Measurements from ENCODE around the gene GON7. TPM values are rescaled to one million over a fixed set of nuclear protein-coding genes. Genes with fewer than 3 reads are reported as not detected.
"Not testable (repeated sequence)": the region's sequence is repeated elsewhere in the genome, so short reads cannot be mapped to it uniquely, and the experiment has no call there.

Gene GON7
- total RNA-seq, 8 experiments from 2014 or later, result 10.3 to 23.7 (median 15.6) TPM

DNA sequence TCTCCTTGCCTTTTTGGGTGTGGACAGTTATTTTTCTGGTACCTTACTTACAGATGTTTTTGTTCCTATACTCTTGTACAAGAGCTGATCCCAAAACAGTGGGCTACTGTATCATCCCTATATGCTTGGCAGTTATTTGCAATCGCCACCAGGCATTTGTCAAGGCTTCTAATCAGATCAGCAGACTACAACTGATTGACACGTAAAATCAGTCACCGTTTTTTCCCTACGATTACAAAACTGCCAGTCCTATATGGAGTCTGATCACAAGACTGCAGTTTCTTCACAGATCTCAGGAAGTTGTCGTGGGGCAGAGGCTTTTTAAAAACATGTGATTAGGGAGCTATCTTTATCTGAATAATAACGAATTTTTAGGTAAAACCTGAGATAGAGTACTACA, 20.4 kb downstream of the GON7 start:
- H3K4me3 ChIP-seq, result peak overlapping the region in 1 of 5 donors; percentile 87
- in situ Hi-C loops (cut with MboI; ENCODE audit: low pct_unique_long_range_greater_than_20kb in 2 of 9, low sequenced_read_pairs in 9 of 9, unreplicated experiment in 9 of 9), result no loop called here

DNA sequence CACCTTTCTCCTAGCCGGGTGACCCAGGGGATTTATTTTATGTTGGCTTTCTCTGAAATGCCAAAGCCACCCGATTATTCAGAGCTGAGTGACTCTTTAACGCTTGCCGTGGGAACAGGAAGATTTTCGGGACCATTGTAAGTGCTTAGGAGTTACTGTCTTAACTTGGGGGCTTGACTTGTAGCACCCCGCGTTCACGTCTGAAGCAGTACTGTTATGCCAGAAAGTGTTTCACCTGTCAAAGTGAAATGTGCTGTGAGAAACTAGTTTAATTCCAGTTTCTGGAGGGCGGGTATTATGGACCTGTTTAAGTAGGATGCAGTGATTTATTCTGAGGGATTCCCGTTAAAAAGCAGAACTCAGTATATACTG, 21.5 kb downstream of the GON7 start:
- ATAC-seq (replicated peaks in 6 of 8), result no peak
- peak overlapping the region; percentile 56 to 97 (median 87) for H3K4me3 ChIP-seq
- in situ Hi-C loops (cut with MboI; ENCODE audit: low pct_unique_long_range_greater_than_20kb in 2 of 9, low sequenced_read_pairs in 9 of 9, unreplicated experiment in 9 of 9), result no loop called here
- peaks cover 13 to 16% of the 10 kb centered on the region in 2 donors for H3K4me1 ChIP-seq (replicated peaks in 1 of 2)
- peak overlapping the region; percentile 90 to 92 for H3K27ac ChIP-seq
- 0 to 11% (median 0%) methylated on average over 1 to 10 of the region's 10 CpGs for WGBS, 10 experiments

More for the DNA sequence above, 20.4 kb downstream of the GON7 start:
- no peak for ATAC-seq (replicated peaks in 6 of 8)
- Histone ChIP-seq H3K27ac (no peak overlapping the region), H3K4me1 (replicated peaks in 1 of 2) (peaks cover 13 to 16% of the 10 kb centered on the region in 2 donors)
- 64 to 90% (median 80%) methylated on average over 3 to 6 of the region's 6 CpGs; no CpG with 5 or more reads in 2 of the 10 experiments for WGBS, 10 experiments

DNA sequence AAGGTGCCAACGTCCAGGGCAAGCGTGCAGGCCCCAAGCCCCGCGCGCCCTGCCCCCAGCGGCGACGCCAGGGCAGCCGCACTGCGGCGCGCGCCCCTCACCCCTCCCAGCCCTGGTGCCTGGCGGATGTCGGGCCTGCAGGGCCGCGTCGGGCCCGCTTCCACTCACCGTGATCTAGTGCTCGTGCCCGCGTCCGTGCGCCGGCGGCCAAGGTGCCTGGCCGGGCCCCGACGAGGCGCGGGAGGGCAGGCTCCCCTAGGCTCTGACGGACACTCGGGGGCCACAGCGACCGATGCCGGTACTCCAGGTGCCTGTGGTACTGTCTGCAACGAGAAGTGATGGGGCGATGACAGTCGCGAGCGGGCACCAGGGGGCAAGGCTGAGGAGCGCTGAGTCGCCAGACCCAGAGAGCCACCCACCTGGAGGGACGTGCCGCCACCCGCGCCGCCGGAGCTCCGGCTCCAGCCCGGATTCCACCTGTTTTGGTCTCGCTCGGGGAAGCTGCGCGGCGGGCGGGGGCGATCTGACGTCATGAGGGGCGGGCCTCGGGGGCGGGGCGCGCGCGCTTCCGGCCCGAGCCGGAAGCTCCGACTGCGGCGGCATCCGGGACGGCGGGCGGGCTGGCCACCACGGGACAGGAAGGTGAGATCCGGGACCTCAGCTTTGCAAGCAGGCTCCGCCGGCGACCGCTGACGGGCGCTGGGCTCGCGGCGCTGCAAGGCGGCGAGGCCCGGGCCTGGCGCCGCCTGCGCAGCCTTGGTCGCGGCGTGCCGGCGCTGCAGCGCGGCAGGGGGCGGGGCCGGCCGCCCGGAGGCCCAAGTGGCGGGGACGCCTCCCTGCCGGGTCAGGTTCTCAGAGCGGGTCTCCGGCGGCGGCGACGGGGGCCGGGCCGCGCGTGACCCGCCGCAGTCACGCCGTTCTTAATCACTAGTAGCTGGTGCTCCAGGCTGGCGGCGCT, 22.2 kb downstream of the GON7 start, which contains the start of the genes LYSET and MOAP1:
LYSET (plus strand) TSS at position 927 of the 958 bp plus-strand sequence. CDS start 89 bp downstream, outside the sequence.
MOAP1 (minus strand) TSS at position 507 of the 958 bp plus-strand sequence. CDS start 655 bp downstream, outside the sequence.
- peak within 1 kb of the TSS; percentile 90 to 92 for H3K27ac ChIP-seq
- peak within 1 kb of the TSS; percentile 56 to 97 (median 87) for H3K4me3 ChIP-seq
- 0% methylated on average over 2 to 8 of the region's 124 CpGs; no CpG with 5 or more reads in 7 of the 10 experiments for WGBS, 10 experiments
- in situ Hi-C loops (cut with MboI; ENCODE audit: low pct_unique_long_range_greater_than_20kb in 2 of 9, low sequenced_read_pairs in 9 of 9, unreplicated experiment in 9 of 9), result no loop called here
- H3K4me1 ChIP-seq (replicated peaks in 1 of 2), result peaks cover 13 to 16% of the 10 kb centered on the region in 2 donors
- peak; percentile 86 to 91 (median 88) for ATAC-seq (replicated peaks in 6 of 8)

DNA sequence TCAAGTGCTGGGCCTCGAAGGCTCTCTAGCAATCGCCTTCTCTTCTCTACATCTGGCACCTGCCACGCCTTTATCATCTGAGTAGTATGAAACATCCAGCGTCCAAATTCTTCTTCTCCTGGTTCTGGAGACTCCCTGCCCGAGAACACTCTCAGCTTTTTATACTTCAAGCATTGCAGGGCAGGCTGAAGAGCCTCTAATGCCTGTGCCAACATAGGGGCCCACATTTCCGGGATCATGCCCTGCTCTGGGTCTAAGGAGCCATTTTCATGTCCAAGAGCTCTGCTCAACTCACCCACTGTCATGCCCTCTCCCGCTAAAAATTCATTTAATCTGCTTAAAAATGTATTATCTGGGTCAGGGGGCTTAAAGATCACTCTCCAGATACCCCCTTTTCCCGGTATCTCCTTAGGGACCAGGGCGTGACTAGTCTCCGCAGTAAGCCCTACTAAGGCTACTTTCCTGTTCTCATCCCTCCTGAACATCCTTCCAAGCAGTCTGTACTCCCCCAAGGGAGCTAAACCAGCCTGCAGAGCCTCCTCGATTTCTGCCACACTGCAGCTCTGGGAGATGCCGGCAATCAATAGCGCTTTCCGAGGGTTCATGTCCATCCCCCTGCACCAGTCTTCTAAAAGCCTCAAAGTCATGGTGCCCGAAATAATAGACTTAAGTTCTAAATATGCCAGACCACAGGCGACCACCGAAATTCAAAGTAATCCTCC, 23.1 kb downstream of the GON7 start:
- ATAC-seq (replicated peaks in 6 of 8), result no peak
- Histone ChIP-seq H3K4me3 (peak overlapping the region; percentile 56 to 97 (median 87)), H3K4me1 (replicated peaks in 1 of 2) (peaks cover 13 to 16% of the 10 kb centered on the region in 2 donors), H3K27ac (no peak overlapping the region)
- WGBS, 10 experiments, result 6 to 85% (median 47%) methylated on average over 2 to 12 of the region's 17 CpGs; no CpG with 5 or more reads in 1 of the 10 experiments
- in situ Hi-C loops (cut with MboI; ENCODE audit: low pct_unique_long_range_greater_than_20kb in 2 of 9, low sequenced_read_pairs in 9 of 9, unreplicated experiment in 9 of 9), result no loop called here

DNA sequence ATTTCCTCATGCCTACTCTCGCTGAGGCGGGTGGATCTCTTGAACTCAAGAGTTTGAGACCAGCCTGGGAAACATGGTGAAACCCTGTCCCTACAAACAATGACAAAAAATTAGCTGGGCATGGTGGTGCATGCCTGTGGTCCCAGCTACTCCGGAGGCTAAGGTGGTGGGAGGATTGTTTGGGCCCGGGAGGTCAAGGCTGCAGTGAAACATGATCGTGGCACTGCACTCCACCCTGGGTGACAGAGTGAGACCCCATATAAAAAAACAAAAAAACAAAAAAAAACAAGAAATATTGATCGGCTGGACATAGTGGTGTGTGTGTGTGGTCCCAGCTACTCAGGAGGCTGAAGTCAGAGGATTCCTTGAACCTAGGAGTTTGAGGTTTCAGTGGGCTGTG, 31.4 kb downstream of the GON7 start:
- WGBS, 10 experiments, result 70 to 100% (median 83%) methylated on average over 1 to 6 of the region's 6 CpGs; no CpG with 5 or more reads in 1 of the 10 experiments
- no peak overlapping the region for H3K27ac ChIP-seq
- no peak overlapping the region for H3K4me3 ChIP-seq
- no peak for ATAC-seq (replicated peaks in 6 of 8)
- peaks cover 6 to 7% of the 10 kb centered on the region in 2 donors for H3K4me1 ChIP-seq (replicated peaks in 1 of 2)
- in situ Hi-C loops (cut with MboI; ENCODE audit: low pct_unique_long_range_greater_than_20kb in 2 of 9, low sequenced_read_pairs in 9 of 9, unreplicated experiment in 9 of 9), result no loop called here

DNA sequence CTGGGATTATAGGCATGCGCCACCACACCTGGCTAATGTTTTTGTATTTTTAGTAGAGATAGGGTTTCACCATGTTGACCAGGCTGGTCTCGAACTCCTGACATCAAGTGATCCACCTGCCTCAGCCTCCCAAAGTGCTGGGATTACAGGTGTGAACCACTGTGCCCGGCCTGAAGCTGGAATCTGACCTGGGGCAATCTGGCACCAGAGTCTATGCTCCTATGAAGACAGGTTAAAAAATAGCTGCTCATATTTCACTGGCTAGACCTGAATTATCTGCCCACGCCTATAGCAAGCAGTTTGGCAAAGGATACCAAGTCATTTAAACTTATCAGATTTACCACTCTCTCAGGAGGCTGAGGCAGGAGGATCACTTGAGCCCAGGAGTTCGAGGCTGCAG, 32.1 kb downstream of the GON7 start:
- ATAC-seq (replicated peaks in 6 of 8); H3K27ac ChIP-seq; H3K4me3 ChIP-seq; in situ Hi-C loops (cut with MboI; ENCODE audit: low pct_unique_long_range_greater_than_20kb in 2 of 9, low sequenced_read_pairs in 9 of 9, unreplicated experiment in 9 of 9); H3K4me1 ChIP-seq (replicated peaks in 1 of 2): not testable (repeated sequence)
- 25 to 88% (median 60%) methylated on average over 1 to 4 of the region's 5 CpGs; no CpG with 5 or more reads in 3 of the 10 experiments for WGBS, 10 experiments

DNA sequence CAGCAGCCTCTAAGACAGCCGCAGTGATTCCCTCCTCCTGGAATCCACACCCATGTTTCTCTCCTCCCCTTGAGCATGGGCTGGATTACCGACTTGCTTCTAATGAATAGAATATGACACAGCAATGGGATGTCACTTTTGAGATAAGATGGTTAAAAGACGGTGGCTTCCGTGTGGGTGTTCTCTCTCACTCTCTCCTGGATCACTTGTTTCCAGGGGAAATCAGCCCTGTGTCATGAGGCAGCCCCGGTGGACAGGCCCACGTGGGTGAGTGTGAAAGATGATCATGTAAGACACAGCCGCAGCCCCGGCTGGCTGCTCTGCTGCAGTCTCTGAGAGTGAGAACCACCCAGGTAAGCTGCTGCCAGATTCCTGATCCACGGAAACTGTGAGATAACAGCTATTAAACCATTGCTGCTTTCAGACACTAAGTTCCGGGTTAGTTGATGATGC, 32.9 kb downstream of the GON7 start:
- in situ Hi-C loops (cut with MboI; ENCODE audit: low pct_unique_long_range_greater_than_20kb in 2 of 9, low sequenced_read_pairs in 9 of 9, unreplicated experiment in 9 of 9), result no loop called here
- H3K27ac ChIP-seq, result peak overlapping the region in 1 of 2 donors; percentile 23
- H3K4me3 ChIP-seq, result peak overlapping the region in 1 of 5 donors; percentile 2
- ATAC-seq (replicated peaks in 6 of 8), result peak; percentile 79 to 99 (median 98)
- WGBS, 10 experiments, result 0 to 100% (median 27%) methylated on average over 1 to 9 of the region's 10 CpGs; no CpG with 5 or more reads in 1 of the 10 experiments
- peaks cover 6 to 7% of the 10 kb centered on the region in 2 donors for H3K4me1 ChIP-seq (replicated peaks in 1 of 2)

DNA sequence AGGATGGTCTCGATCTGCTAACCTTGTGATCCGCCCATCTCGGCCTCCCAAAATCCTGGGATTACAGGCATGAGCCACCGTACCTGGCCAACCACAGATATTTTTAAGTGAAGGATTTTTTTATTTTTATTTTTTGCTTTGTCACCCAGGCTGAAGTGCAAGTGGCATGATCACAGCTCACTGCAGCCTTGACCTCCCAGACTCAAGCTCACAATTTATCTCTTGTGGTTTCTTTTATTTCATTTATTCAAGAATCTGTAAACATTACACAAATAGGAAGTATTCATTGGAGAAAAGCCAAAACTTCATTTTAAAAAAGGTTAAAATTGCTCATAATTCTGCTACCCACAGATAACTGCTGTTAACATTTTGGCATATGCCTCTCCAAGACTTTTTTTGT, 35.5 kb downstream of the GON7 start:
- peaks cover 6 to 7% of the 10 kb centered on the region in 2 donors for H3K4me1 ChIP-seq (replicated peaks in 1 of 2)
- H3K4me3 ChIP-seq, result no peak overlapping the region
- H3K27ac ChIP-seq, result no peak overlapping the region
- in situ Hi-C loops (cut with MboI; ENCODE audit: low pct_unique_long_range_greater_than_20kb in 2 of 9, low sequenced_read_pairs in 9 of 9, unreplicated experiment in 9 of 9), result no loop called here
- 90 to 100% methylated on average over 3 to 4 of the region's 4 CpGs; no CpG with 5 or more reads in 8 of the 10 experiments for WGBS, 10 experiments
- ATAC-seq (replicated peaks in 6 of 8), result no peak

DNA sequence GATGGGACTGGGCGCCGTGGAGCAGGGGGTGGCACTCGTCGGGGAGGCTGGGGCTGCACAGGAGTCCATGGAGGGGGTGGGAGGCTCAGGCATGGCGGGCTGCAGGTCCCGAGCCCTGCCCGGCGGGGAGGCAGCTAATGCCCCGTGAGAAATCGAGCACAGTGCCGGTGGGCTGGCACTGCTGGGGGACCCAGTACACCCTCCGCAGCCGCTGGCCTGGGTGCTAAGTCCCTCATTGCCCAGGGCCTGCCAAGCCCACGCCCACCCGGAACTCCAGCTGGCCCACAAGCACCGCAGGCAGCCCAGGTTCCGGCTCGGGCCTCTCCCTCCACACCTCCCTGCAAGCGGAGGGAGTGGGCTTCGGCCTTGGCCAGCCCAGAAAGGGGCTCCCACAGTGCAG, 36.7 kb downstream of the GON7 start:
- WGBS, 10 experiments, result no CpG with 5 or more reads among the region's 20 CpGs

DNA sequence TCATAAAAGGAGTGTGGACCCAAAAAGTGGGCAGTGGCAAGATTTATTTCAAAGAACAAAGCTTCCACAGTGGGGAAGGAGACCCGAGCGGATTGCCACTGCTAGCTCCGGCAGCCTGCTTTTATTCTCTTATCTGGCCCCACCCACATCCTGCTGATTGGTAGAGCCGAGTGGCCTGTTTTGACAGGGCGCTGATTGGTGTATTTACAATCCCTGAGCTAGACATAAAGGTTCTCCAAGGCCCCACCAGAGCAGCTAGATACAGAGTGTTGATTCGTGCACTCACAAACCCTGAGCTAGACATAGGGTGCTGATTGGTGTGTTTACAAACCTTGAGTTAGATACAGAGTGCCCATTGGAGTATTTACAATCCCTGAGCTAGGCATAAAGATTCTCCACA, 37.2 kb downstream of the GON7 start:
- not testable (repeated sequence) for ATAC-seq (replicated peaks in 6 of 8)
- WGBS, 10 experiments, result 67 to 100% (median 80%) methylated on average over 1 to 2 of the region's 6 CpGs; no CpG with 5 or more reads in 7 of the 10 experiments

More for the DNA sequence above, 36.7 kb downstream of the GON7 start:
- in situ Hi-C loops (cut with MboI; ENCODE audit: low pct_unique_long_range_greater_than_20kb in 2 of 9, low sequenced_read_pairs in 9 of 9, unreplicated experiment in 9 of 9); H3K4me1 ChIP-seq (replicated peaks in 1 of 2); ATAC-seq (replicated peaks in 6 of 8); H3K27ac ChIP-seq; H3K4me3 ChIP-seq: not testable (repeated sequence)

DNA sequence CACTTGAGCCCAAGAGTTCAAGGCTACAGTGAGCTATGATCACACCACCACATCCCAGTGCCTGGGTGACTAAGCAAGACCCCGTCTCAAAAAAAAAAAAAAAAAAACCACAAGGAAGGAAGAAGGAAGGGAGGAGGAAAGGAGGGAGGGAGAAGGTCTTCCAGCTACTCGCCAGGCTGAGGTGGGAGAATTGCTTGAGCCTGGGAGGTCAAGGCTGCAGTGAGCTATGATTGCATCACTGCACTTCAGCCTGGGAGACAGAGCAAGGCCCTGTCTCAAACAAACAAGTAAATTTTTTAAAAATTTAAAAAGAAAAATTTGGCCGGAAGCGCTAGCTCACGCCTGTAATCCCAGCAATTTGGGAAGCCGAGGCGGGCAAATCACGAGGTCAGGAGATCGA, 38.3 kb downstream of the GON7 start:
- 71 to 100% (median 87%) methylated on average over 1 to 8 of the region's 9 CpGs; no CpG with 5 or more reads in 1 of the 10 experiments for WGBS, 10 experiments
- H3K27ac ChIP-seq; ATAC-seq (replicated peaks in 6 of 8); in situ Hi-C loops (cut with MboI; ENCODE audit: low pct_unique_long_range_greater_than_20kb in 2 of 9, low sequenced_read_pairs in 9 of 9, unreplicated experiment in 9 of 9); H3K4me3 ChIP-seq; H3K4me1 ChIP-seq (replicated peaks in 1 of 2): not testable (repeated sequence)

More for the DNA sequence above, 37.2 kb downstream of the GON7 start:
- H3K4me1 ChIP-seq (replicated peaks in 1 of 2); in situ Hi-C loops (cut with MboI; ENCODE audit: low pct_unique_long_range_greater_than_20kb in 2 of 9, low sequenced_read_pairs in 9 of 9, unreplicated experiment in 9 of 9); H3K27ac ChIP-seq; H3K4me3 ChIP-seq: not testable (repeated sequence)

DNA sequence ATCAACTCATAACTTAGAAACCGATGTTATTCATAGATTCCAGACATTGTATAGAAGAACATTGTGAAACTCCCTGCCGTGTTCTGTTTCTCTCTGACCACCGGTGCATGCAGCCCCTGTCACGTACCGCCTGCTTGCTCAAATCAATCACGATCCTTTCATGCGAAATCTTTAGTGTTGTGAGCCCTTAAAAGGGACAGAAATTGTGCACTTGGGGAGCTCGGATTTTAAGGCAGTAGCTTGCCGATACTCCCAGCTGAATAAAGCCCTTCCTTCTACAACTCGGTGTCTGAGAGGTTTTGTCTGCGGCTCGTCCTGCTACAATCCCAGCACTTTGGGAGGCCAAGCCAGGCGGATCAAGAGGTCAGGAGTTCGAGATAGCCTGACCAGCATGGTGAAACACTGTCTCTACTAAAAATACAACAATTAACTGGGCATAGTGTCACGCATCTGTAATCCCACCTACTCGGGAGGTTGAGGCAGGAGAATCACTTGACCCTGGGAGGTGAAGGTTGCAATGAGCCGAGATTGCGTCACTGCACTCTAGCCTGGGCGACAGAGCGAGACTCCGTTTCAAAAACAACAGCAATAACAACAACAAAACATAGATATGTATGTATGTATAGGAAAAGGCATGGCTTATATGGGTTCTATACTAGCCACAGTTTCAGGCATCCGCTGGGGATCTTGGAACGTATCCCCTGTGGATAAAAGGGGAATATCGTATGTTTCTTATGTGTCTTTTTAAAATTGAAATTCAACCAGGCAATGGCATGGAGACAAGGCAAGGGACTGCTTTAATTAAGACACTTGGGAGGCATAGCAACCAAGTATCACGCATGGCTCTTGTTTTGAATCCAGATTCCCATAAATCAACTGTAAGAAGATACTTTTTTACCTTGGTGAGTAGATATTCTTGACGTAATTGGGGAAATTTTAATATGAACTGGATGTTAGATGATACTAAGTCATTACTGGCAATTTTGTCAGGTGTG, 41.3 kb downstream of the GON7 start:
- 33 to 94% (median 68%) methylated on average over 2 to 18 of the region's 26 CpGs for WGBS, 10 experiments
- H3K4me1 ChIP-seq (replicated peaks in 1 of 2); H3K27ac ChIP-seq; H3K4me3 ChIP-seq; ATAC-seq (replicated peaks in 6 of 8); in situ Hi-C loops (cut with MboI; ENCODE audit: low pct_unique_long_range_greater_than_20kb in 2 of 9, low sequenced_read_pairs in 9 of 9, unreplicated experiment in 9 of 9): not testable (repeated sequence)
